ENCODE results near the gene NIN.

Gene NIN

GRCh38 chr14:50844391-50844790 lies 13.4 kb upstream of the NIN start:
- Histone ChIP-seq H3K9me2 (ENCODE audit: low read depth, low read length) (no peaks in the 10 kb centered on the region), H3K9me3 (ENCODE audit: low read length) (no peaks in the 10 kb centered on the region), H3K4me1 (ENCODE audit: insufficient read depth, low read length, severe bottlenecking) (no peaks in the 10 kb centered on the region), H4K20me1 (ENCODE audit: insufficient read depth, low read length) (no peaks in the 10 kb centered on the region), H3K9ac (ENCODE audit: low read length) (no peak overlapping the region), H2AFZ (ENCODE audit: low read length) (no peak overlapping the region), H3F3A (ENCODE audit: insufficient read depth, low read length) (no peaks in the 10 kb centered on the region), H3K36me3 (ENCODE audit: insufficient read depth, low read length) (no peaks in the 10 kb centered on the region), H3K27ac (ENCODE audit: low read depth, low read length, poor library complexity, severe bottlenecking) (no peak overlapping the region), H3K4me2 (ENCODE audit: low read length) (no peak overlapping the region), H3K79me2 (ENCODE audit: insufficient read depth, low read length) (no peaks in the 10 kb centered on the region), H3K27me3 (ENCODE audit: insufficient read depth, low read length) (no peaks in the 10 kb centered on the region), H3K4me3 (ENCODE audit: low read depth, low read length, poor library complexity, severe bottlenecking) (no peak overlapping the region)
- TF ChIP-seq EZH2 (IDR thresholded peaks at IDR 0.05; ENCODE audit: borderline replicate concordance, low read length) (no peak), CTCF (IDR thresholded peaks at IDR 0.05; ENCODE audit: low read length) (no peak)

GRCh38 chr14:50839691-50840090 lies 8.7 kb upstream of the NIN start:
- Histone ChIP-seq H3K9ac (ENCODE audit: low read length) (no peak overlapping the region), H3K79me2 (ENCODE audit: insufficient read depth, low read length) (no peaks in the 10 kb centered on the region), H3F3A (ENCODE audit: insufficient read depth, low read length) (no peaks in the 10 kb centered on the region), H3K27me3 (ENCODE audit: insufficient read depth, low read length) (no peaks in the 10 kb centered on the region), H3K27ac (ENCODE audit: low read depth, low read length, poor library complexity, severe bottlenecking) (no peak overlapping the region), H3K4me2 (ENCODE audit: low read length) (no peak overlapping the region), H3K4me1 (ENCODE audit: insufficient read depth, low read length, severe bottlenecking) (peaks cover 21% of the 10 kb centered on the region), H3K9me3 (ENCODE audit: low read length) (no peaks in the 10 kb centered on the region), H3K4me3 (ENCODE audit: low read depth, low read length, poor library complexity, severe bottlenecking) (no peak overlapping the region), H3K36me3 (ENCODE audit: insufficient read depth, low read length) (no peaks in the 10 kb centered on the region), H4K20me1 (ENCODE audit: insufficient read depth, low read length) (no peaks in the 10 kb centered on the region), H2AFZ (ENCODE audit: low read length) (no peak overlapping the region), H3K9me2 (ENCODE audit: low read depth, low read length) (no peaks in the 10 kb centered on the region)
- no peak for TF ChIP-seq CTCF (IDR thresholded peaks at IDR 0.05; ENCODE audit: low read length)
- no peak for TF ChIP-seq EZH2 (IDR thresholded peaks at IDR 0.05; ENCODE audit: borderline replicate concordance, low read length)

- Histone ChIP-seq H3K9me3 (ENCODE audit: low read length) (no peaks in the 10 kb centered on the region), H3K79me2 (ENCODE audit: insufficient read depth, low read length) (no peaks in the 10 kb centered on the region), H3K27me3 (ENCODE audit: insufficient read depth, low read length) (no peaks in the 10 kb centered on the region), H3K4me2 (ENCODE audit: low read length) (no peak overlapping the region), H3K36me3 (ENCODE audit: insufficient read depth, low read length) (no peaks in the 10 kb centered on the region), H3K4me3 (ENCODE audit: low read depth, low read length, poor library complexity, severe bottlenecking) (no peak overlapping the region), H3K27ac (ENCODE audit: low read depth, low read length, poor library complexity, severe bottlenecking) (no peak overlapping the region), H2AFZ (ENCODE audit: low read length) (no peak overlapping the region), H3K4me1 (ENCODE audit: insufficient read depth, low read length, severe bottlenecking) (peaks cover 22% of the 10 kb centered on the region), H4K20me1 (ENCODE audit: insufficient read depth, low read length) (no peaks in the 10 kb centered on the region), H3K9me2 (ENCODE audit: low read depth, low read length) (no peaks in the 10 kb centered on the region), H3K9ac (ENCODE audit: low read length) (no peak overlapping the region), H3F3A (ENCODE audit: insufficient read depth, low read length) (no peaks in the 10 kb centered on the region)
- TF ChIP-seq EZH2 (IDR thresholded peaks at IDR 0.05; ENCODE audit: borderline replicate concordance, low read length) (no peak), CTCF (IDR thresholded peaks at IDR 0.05; ENCODE audit: low read length) (no peak)
Measured at GRCh38 chr14:50839048-50839447, 8.1 kb upstream of the NIN start.

Data from OCI-LY1 (cell line).